ENCODE data around the gene ISY1.

Gene ISY1

DNA sequence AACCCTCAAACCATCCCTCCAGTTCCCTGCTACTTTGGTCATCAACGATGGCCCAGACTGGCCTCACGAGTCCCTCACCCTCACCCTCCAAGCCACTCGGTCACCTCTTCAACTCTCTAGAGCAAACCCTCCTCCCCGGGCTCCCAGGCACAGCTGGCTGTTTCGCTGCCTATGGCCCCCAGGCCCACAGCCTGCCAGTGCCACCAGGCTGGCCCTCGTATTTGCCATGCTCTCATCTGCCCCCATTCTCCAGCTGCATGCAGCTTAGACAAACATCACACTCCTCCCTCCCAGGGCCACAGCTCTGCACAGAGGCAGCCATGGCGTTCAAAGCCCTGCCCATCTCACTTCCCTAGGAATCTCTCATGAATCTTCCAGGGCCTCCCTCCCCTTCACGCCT is 53.1 kb downstream of the ISY1 start:
- no peak overlapping the region for H3K27ac ChIP-seq (ENCODE audit: low read depth, low read length)
- no peaks in the 10 kb centered on the region for H3K27me3 ChIP-seq (ENCODE audit: control insufficient read depth in 1 of 2, insufficient read depth in 2 of 2, low read length in 2 of 2)
- peaks cover 0 to 19% of the 10 kb centered on the region in 2 donors for H3K4me1 ChIP-seq (ENCODE audit: control insufficient read depth in 1 of 2, insufficient read depth in 2 of 2, low read length in 2 of 2)
- no peaks in the 10 kb centered on the region for H3K9me3 ChIP-seq (ENCODE audit: control insufficient read depth in 1 of 2, low read length in 2 of 2)
- H3K9ac ChIP-seq (ENCODE audit: low read depth in 1 of 2, low read length in 2 of 2): no peak overlapping the region
- no peak overlapping the region for H3K4me3 ChIP-seq (ENCODE audit: low read depth in 1 of 2, low read length in 2 of 2)
- peaks cover 7 to 18% of the 10 kb centered on the region in 2 donors for H3K36me3 ChIP-seq (ENCODE audit: control insufficient read depth in 1 of 2, insufficient read depth in 2 of 2, low read length in 2 of 2)

DNA sequence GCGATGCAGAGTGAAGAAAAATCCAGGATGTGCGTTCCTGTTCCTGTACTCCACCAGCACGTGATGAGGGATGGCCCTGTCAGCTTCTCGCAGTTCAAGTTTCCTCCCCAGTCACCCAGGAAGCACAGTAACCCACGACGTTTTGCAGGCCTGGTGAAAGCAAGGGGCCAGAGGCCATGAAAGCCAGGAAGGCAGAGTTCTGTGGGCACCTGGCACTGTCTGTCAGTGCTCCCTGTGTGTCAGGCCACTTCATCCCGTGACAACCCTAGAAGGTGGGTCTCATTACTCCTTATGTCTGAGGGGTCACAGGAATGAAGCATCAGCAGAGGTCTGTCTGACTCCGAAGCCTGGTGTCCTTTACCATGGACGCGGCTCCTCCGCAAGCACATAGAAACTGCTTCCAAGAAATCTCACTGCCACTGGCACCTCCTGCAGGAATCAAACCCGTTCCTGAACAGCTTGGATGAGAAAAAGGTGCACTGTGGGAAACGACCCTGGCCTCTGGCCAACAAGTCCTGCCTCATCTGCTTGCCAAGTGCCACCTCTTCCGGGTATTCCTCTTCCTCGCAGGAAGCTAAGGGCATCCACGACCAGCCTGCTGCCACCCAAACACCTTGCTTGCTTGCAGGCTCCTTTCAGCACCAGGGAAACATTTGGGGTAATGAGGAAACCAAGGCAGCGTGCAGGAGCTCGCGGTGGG is 53.8 kb downstream of the ISY1 start:
- Histone ChIP-seq H3K9ac (ENCODE audit: low read depth in 1 of 2, low read length in 2 of 2) (no peak overlapping the region), H3K4me3 (ENCODE audit: low read depth in 1 of 2, low read length in 2 of 2) (no peak overlapping the region), H3K27ac (ENCODE audit: low read depth, low read length) (no peak overlapping the region), H3K36me3 (ENCODE audit: control insufficient read depth in 1 of 2, insufficient read depth in 2 of 2, low read length in 2 of 2) (peaks cover 7 to 15% of the 10 kb centered on the region in 2 donors), H3K27me3 (ENCODE audit: control insufficient read depth in 1 of 2, insufficient read depth in 2 of 2, low read length in 2 of 2) (no peaks in the 10 kb centered on the region), H3K4me1 (ENCODE audit: control insufficient read depth in 1 of 2, insufficient read depth in 2 of 2, low read length in 2 of 2) (peaks cover 0 to 13% of the 10 kb centered on the region in 2 donors), H3K9me3 (ENCODE audit: control insufficient read depth in 1 of 2, low read length in 2 of 2) (no peaks in the 10 kb centered on the region)

DNA sequence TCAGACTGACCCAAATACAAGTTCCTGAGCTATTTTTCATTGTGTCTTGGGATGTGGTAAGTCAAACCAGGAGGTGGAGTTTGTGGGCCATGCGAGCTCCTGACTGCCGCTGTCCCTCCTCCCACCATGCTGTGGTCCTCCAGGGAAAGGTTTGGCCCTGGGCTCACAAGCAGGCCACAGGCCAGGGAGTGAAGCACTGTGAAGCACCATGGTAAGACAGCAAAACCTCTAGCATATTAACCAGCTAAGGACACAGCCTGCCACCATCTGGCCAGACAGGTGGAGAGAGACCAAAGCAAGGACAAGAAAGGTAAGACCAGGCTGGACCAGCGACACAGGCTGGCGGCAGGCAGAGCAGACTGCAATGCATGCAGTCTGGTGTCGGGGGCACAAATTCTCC is 54.5 kb downstream of the ISY1 start:
- H3K4me1 ChIP-seq (ENCODE audit: control insufficient read depth in 1 of 2, insufficient read depth in 2 of 2, low read length in 2 of 2): peaks cover 0 to 13% of the 10 kb centered on the region in 2 donors
- no peak overlapping the region for H3K9ac ChIP-seq (ENCODE audit: low read depth in 1 of 2, low read length in 2 of 2)
- H3K4me3 ChIP-seq (ENCODE audit: low read depth in 1 of 2, low read length in 2 of 2): no peak overlapping the region
- no peaks in the 10 kb centered on the region for H3K9me3 ChIP-seq (ENCODE audit: control insufficient read depth in 1 of 2, low read length in 2 of 2)
- no peaks in the 10 kb centered on the region for H3K27me3 ChIP-seq (ENCODE audit: control insufficient read depth in 1 of 2, insufficient read depth in 2 of 2, low read length in 2 of 2)
- peaks cover 7 to 20% of the 10 kb centered on the region in 2 donors for H3K36me3 ChIP-seq (ENCODE audit: control insufficient read depth in 1 of 2, insufficient read depth in 2 of 2, low read length in 2 of 2)
- H3K27ac ChIP-seq (ENCODE audit: low read depth, low read length): no peak overlapping the region

DNA sequence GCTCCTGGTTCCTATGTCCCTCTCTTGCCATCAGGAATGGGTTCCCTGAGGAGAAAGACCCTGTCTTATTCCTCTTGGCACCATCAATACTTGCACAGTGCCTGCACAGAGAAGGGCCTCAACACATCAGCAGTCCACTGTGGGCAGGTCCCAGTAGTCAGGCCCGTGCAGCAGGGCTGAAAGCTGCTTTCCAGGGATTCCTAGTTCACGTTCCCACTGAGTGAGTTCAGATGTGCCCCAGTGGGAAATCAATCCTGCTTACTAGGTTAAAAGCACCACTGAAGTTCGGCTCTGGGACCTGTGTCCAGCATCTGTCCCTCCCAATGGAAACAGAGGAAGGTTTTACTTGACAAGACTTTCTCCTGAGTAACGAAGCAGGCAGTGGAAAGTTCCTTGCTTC is 55.0 kb downstream of the ISY1 start:
- Histone ChIP-seq H3K4me1 (ENCODE audit: control insufficient read depth in 1 of 2, insufficient read depth in 2 of 2, low read length in 2 of 2) (peaks cover 0 to 13% of the 10 kb centered on the region in 2 donors), H3K9ac (ENCODE audit: low read depth in 1 of 2, low read length in 2 of 2) (no peak overlapping the region), H3K4me3 (ENCODE audit: low read depth in 1 of 2, low read length in 2 of 2) (no peak overlapping the region), H3K27ac (ENCODE audit: low read depth, low read length) (no peak overlapping the region), H3K9me3 (ENCODE audit: control insufficient read depth in 1 of 2, low read length in 2 of 2) (no peaks in the 10 kb centered on the region), H3K27me3 (ENCODE audit: control insufficient read depth in 1 of 2, insufficient read depth in 2 of 2, low read length in 2 of 2) (no peaks in the 10 kb centered on the region), H3K36me3 (ENCODE audit: control insufficient read depth in 1 of 2, insufficient read depth in 2 of 2, low read length in 2 of 2) (peaks cover 7 to 21% of the 10 kb centered on the region in 2 donors)

DNA sequence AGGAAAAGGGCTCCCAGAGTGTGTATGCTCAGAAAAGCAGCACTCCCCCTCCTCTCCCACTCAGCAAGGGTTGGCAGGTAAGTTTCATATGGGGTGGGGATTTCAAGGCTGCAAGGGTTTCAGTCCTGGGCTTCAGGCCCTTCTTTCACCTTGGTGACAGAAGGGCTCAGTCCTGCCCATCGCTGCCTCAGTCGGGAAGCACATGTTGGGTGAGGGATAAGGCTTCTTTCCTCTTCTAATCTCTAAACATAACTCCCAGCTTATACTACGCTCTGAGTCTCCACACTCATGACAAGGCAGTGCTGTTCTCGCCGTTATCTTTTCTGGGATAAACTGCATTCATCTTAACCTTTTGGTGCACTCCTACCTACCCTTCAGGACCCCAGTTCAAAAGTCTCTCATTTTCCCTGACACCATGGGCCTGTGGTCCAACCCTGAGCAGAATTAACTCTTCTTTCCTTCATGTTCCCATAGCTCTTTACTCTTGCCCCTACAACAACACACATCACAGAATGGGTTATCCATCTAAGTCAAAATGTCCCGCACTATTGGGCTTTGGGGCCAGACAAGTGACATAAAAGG is 56.3 kb downstream of the ISY1 start:
- peaks cover 0 to 8% of the 10 kb centered on the region in 2 donors for H3K4me1 ChIP-seq (ENCODE audit: control insufficient read depth in 1 of 2, insufficient read depth in 2 of 2, low read length in 2 of 2)
- H3K4me3 ChIP-seq (ENCODE audit: low read depth in 1 of 2, low read length in 2 of 2): no peak overlapping the region

DNA sequence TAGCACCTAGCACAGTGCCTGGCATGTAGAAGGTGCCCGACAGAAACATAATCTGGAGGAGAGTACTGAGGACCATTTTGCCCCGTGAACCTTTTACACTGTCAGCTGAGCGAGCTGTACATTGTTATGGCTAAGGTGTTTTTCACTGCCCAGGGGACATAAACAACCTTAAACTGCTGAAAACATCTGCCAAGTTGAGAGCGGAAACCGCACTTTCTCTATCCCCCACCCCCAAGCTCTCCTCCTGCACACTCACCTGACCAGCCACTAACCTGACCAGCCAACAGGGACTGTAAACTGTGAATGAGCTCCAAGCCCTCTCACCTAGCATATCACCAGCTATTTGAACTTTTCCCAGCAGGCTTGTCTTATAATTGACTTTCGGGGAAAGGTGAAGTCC is 56.8 kb downstream of the ISY1 start:
- peaks cover 0 to 8% of the 10 kb centered on the region in 2 donors for H3K4me1 ChIP-seq (ENCODE audit: control insufficient read depth in 1 of 2, insufficient read depth in 2 of 2, low read length in 2 of 2)

More for the DNA sequence above, 56.3 kb downstream of the ISY1 start:
- H3K27me3 ChIP-seq (ENCODE audit: control insufficient read depth in 1 of 2, insufficient read depth in 2 of 2, low read length in 2 of 2): no peaks in the 10 kb centered on the region
- H3K9ac ChIP-seq (ENCODE audit: low read depth in 1 of 2, low read length in 2 of 2): no peak overlapping the region
- H3K36me3 ChIP-seq (ENCODE audit: control insufficient read depth in 1 of 2, insufficient read depth in 2 of 2, low read length in 2 of 2): peaks cover 7 to 21% of the 10 kb centered on the region in 2 donors
- no peak overlapping the region for H3K27ac ChIP-seq (ENCODE audit: low read depth, low read length)
- no peaks in the 10 kb centered on the region for H3K9me3 ChIP-seq (ENCODE audit: control insufficient read depth in 1 of 2, low read length in 2 of 2)

DNA sequence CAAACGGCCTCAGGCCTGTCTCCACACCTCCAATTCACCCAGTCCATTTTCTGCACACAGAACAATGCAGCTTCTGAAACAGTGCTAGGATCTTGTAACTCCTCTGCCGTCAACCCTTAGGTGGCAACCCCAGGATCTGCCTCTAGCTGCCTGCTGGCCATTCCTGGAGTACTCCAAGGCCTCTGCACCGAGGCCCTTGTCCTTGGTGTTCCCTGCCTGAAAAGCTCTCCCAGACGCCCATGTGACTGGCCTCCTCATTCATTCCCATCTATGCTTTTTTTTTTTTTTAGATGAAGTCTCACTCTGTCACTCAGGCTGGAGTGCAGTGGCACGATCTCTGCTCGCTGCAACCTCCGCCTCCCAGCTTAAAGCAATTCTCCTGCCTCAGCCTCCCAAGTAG is 57.6 kb downstream of the ISY1 start:
- peaks cover 7 to 17% of the 10 kb centered on the region in 2 donors for H3K36me3 ChIP-seq (ENCODE audit: control insufficient read depth in 1 of 2, insufficient read depth in 2 of 2, low read length in 2 of 2)
- no peaks in the 10 kb centered on the region for H3K27me3 ChIP-seq (ENCODE audit: control insufficient read depth in 1 of 2, insufficient read depth in 2 of 2, low read length in 2 of 2)
- no peak overlapping the region for H3K9ac ChIP-seq (ENCODE audit: low read depth in 1 of 2, low read length in 2 of 2)
- H3K27ac ChIP-seq (ENCODE audit: low read depth, low read length): no peak overlapping the region
- no peaks in the 10 kb centered on the region for H3K9me3 ChIP-seq (ENCODE audit: control insufficient read depth in 1 of 2, low read length in 2 of 2)
- peaks cover 0 to 8% of the 10 kb centered on the region in 2 donors for H3K4me1 ChIP-seq (ENCODE audit: control insufficient read depth in 1 of 2, insufficient read depth in 2 of 2, low read length in 2 of 2)
- H3K4me3 ChIP-seq (ENCODE audit: low read depth in 1 of 2, low read length in 2 of 2): no peak overlapping the region

More for the DNA sequence above, 56.8 kb downstream of the ISY1 start:
- Histone ChIP-seq H3K9me3 (ENCODE audit: control insufficient read depth in 1 of 2, low read length in 2 of 2) (no peaks in the 10 kb centered on the region), H3K27me3 (ENCODE audit: control insufficient read depth in 1 of 2, insufficient read depth in 2 of 2, low read length in 2 of 2) (no peaks in the 10 kb centered on the region), H3K36me3 (ENCODE audit: control insufficient read depth in 1 of 2, insufficient read depth in 2 of 2, low read length in 2 of 2) (peaks cover 7 to 21% of the 10 kb centered on the region in 2 donors), H3K27ac (ENCODE audit: low read depth, low read length) (no peak overlapping the region), H3K4me3 (ENCODE audit: low read depth in 1 of 2, low read length in 2 of 2) (no peak overlapping the region), H3K9ac (ENCODE audit: low read depth in 1 of 2, low read length in 2 of 2) (no peak overlapping the region)

DNA sequence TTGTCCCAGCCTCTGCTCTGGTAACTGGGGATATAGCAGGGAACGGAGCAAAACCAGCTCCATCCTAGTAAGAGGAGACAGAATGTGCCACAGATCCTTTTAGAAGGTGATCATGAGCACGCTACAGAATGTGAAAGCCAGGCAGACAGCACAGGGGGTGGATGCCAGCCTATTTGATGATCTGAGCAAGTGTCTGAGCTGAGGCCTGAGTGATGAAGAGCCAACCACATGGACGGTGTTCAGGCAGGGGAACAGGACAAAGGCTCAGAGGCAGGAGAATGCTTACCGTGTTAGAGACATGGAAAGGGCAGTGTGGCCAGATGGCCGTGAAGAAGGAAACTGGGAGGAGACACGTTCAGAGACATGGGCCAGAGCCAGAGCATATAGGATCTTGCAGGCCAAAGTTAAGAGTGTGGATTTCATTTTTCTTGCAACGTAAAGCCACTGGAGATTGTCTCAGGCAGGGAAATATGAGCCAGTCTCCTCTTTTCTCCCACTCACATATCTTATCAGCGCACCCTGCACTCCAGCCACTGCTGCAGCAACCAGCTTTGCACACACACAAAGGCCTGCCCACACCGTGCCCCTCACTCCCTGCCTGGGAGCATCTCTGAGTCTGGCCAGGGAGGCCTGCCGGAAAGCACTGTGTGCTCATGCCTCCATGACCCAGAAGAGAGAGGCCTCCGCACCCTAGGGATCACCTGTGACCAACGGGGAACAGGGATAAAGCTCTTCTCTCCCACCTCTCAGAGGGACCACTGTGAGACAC is 59.3 kb downstream of the ISY1 start:
- Histone ChIP-seq H3K4me1 (ENCODE audit: control insufficient read depth in 1 of 2, insufficient read depth in 2 of 2, low read length in 2 of 2) (peaks cover 0 to under 1% of the 10 kb centered on the region in 2 donors), H3K9me3 (ENCODE audit: control insufficient read depth in 1 of 2, low read length in 2 of 2) (no peaks in the 10 kb centered on the region), H3K27ac (ENCODE audit: low read depth, low read length) (no peak overlapping the region), H3K4me3 (ENCODE audit: low read depth in 1 of 2, low read length in 2 of 2) (no peak overlapping the region), H3K27me3 (ENCODE audit: control insufficient read depth in 1 of 2, insufficient read depth in 2 of 2, low read length in 2 of 2) (no peaks in the 10 kb centered on the region), H3K36me3 (ENCODE audit: control insufficient read depth in 1 of 2, insufficient read depth in 2 of 2, low read length in 2 of 2) (peaks cover 5 to 16% of the 10 kb centered on the region in 2 donors), H3K9ac (ENCODE audit: low read depth in 1 of 2, low read length in 2 of 2) (no peak overlapping the region)

DNA sequence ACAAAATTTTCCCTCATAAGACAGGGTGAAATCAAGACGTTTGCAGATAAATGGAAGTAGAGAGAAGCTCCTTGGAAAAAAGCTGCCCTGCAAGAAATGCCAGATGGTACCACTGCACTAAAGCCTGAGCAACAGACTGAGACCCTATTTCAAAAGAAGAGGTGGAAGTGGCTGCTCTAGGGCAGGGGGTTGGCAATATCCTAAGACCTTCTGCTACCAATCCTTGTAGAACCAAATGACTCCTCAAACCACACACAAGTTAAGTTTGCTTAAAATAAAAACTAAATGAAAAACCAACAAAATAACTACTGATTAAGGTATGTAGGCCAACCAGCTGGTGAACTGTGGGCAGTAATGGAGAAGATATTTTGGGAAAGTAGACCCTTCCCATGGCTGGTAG is 60.6 kb downstream of the ISY1 start:
- H3K36me3 ChIP-seq (ENCODE audit: control insufficient read depth in 1 of 2, insufficient read depth in 2 of 2, low read length in 2 of 2): peaks cover 4 to 17% of the 10 kb centered on the region in 2 donors
- H3K9me3 ChIP-seq (ENCODE audit: control insufficient read depth in 1 of 2, low read length in 2 of 2): no peaks in the 10 kb centered on the region

DNA sequence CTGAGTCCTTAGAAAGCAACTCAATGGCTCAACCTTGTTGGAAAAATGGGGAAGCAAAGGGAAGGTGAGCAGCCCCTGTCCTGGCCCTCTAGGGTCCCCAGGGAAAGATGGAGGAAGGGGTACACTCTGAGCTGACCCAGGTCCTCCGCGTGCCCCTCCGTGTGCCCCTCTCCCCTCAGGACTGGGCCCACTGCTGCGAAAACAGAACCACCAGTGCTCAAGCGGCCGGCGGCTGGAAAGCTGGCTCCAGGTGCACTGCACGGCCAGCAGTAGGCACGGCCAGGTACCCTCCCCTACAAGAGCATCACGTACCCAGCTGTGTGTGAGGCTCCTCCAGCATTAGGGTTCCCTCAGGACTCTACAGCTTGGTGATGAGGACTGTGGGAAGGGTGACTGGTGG is 65.6 kb downstream of the ISY1 start:
- Histone ChIP-seq H3K9me3 (ENCODE audit: control insufficient read depth in 1 of 2, low read length in 2 of 2) (no peaks in the 10 kb centered on the region), H3K9ac (ENCODE audit: low read depth in 1 of 2, low read length in 2 of 2) (no peak overlapping the region), H3K36me3 (ENCODE audit: control insufficient read depth in 1 of 2, insufficient read depth in 2 of 2, low read length in 2 of 2) (peaks cover 7 to 43% of the 10 kb centered on the region in 2 donors), H3K4me1 (ENCODE audit: control insufficient read depth in 1 of 2, insufficient read depth in 2 of 2, low read length in 2 of 2) (no peaks in the 10 kb centered on the region), H3K27ac (ENCODE audit: low read depth, low read length) (no peak overlapping the region), H3K27me3 (ENCODE audit: control insufficient read depth in 1 of 2, insufficient read depth in 2 of 2, low read length in 2 of 2) (no peaks in the 10 kb centered on the region), H3K4me3 (ENCODE audit: low read depth in 1 of 2, low read length in 2 of 2) (no peak overlapping the region)

More for the DNA sequence above, 60.6 kb downstream of the ISY1 start:
- Histone ChIP-seq H3K4me3 (ENCODE audit: low read depth in 1 of 2, low read length in 2 of 2) (no peak overlapping the region), H3K27ac (ENCODE audit: low read depth, low read length) (no peak overlapping the region), H3K4me1 (ENCODE audit: control insufficient read depth in 1 of 2, insufficient read depth in 2 of 2, low read length in 2 of 2) (no peaks in the 10 kb centered on the region), H3K9ac (ENCODE audit: low read depth in 1 of 2, low read length in 2 of 2) (no peak overlapping the region), H3K27me3 (ENCODE audit: control insufficient read depth in 1 of 2, insufficient read depth in 2 of 2, low read length in 2 of 2) (no peaks in the 10 kb centered on the region)
